ENCODE results near the gene BTNL9.

Gene BTNL9

DNA sequence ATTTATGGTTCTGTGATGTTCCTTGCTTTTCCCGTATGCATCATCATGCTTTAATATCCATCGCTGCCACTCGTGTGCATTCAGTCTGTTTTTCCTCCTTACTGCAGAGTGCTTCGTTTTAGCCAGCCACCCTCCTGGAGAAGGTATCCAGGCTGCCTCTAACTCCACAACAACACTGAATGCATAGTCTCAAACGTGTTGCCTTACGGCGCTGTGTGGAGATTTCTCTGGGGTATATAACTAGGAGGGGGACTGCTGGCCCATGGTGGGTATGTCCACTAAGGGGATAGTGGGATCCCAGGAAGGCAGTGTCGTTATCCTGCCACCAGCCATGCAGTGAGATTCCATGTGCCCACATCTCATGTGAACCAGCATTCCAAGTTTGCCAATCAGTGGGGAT, 16.4 kb downstream of the BTNL9 start:
- Histone ChIP-seq H3K27ac (no peak overlapping the region), H3K4me3 (no peak overlapping the region)
- DNase-seq (ENCODE audit: low spot score) = no peak
- TF ChIP-seq, protein P1, sequence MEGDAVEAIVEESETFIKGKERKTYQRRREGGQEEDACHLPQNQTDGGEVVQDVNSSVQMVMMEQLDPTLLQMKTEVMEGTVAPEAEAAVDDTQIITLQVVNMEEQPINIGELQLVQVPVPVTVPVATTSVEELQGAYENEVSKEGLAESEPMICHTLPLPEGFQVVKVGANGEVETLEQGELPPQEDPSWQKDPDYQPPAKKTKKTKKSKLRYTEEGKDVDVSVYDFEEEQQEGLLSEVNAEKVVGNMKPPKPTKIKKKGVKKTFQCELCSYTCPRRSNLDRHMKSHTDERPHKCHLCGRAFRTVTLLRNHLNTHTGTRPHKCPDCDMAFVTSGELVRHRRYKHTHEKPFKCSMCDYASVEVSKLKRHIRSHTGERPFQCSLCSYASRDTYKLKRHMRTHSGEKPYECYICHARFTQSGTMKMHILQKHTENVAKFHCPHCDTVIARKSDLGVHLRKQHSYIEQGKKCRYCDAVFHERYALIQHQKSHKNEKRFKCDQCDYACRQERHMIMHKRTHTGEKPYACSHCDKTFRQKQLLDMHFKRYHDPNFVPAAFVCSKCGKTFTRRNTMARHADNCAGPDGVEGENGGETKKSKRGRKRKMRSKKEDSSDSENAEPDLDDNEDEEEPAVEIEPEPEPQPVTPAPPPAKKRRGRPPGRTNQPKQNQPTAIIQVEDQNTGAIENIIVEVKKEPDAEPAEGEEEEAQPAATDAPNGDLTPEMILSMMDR (IDR thresholded peaks at IDR 0.05) = no peak

DNA sequence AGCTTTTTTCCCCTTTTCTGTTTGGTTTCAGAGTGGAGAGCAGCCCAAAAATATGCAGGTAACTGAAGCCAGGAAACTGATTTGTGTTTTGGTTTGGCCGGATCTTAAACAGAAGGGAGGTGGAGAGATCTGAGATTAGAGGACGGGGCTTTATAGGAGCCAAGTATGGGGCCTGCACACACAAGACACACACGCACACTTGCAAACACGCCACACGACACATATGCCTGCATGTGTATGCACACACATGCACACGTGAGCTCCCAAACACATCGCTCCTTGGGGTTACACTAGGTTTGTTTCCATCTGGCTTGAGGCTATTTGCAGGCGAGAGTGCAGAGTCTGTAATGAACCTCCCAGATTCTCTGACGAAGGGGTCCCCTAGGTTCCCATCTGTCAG, 18.3 kb downstream of the BTNL9 start:
- TF ChIP-seq, protein P1 (IDR thresholded peaks at IDR 0.05) = no peak
- H3K27ac ChIP-seq = no peak overlapping the region
- no peak for DNase-seq (ENCODE audit: low spot score)
- no peak overlapping the region for H3K4me3 ChIP-seq

DNA sequence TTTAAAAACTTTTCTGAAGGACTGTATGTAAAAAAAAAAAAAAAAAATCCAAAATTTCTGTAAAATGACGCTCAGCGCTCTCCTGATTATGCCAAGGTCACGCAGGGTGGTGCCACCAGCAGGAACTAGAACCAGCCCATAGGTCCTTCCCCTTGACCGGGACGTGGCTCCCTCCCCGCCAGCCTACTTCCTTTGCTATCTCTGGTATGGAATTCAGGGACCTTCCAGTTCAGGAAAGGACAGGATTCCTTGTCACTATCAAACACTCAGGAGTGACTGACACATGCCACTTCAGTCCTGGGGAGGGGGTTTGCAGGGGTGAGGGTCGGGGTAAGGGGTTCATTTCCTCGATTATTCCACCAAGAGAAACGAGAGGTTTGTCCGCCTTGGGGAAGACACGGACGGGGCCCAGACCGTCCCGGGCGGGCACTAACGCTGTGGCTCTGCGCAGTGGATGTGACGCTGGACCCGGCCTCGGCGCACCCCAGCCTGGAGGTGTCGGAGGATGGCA, 18.8 kb downstream of the BTNL9 start:
- H3K4me3 ChIP-seq = peak overlapping the region; percentile 36
- TF ChIP-seq, protein P1 (IDR thresholded peaks at IDR 0.05) = no peak
- no peak overlapping the region for H3K27ac ChIP-seq
- DNase-seq (ENCODE audit: low spot score) = peak; percentile 9

GRCh38 chr5:181059297-181060230, 19.5 kb downstream of the BTNL9 start:
- DNase-seq (ENCODE audit: low spot score) = no peak
- TF ChIP-seq, protein P1 (IDR thresholded peaks at IDR 0.05) = no peak
- H3K4me3 ChIP-seq = peak overlapping the region; percentile 36
- H3K27ac ChIP-seq = no peak overlapping the region

GRCh38 chr5:181060231-181060590, 20.1 kb downstream of the BTNL9 start:
- TF ChIP-seq, protein P1 (IDR thresholded peaks at IDR 0.05) = no peak
- DNase-seq (ENCODE audit: low spot score) = no peak
- no peak overlapping the region for H3K27ac ChIP-seq
- H3K4me3 ChIP-seq = no peak overlapping the region

- TF ChIP-seq, protein P1 (IDR thresholded peaks at IDR 0.05) = no peak
- DNase-seq (ENCODE audit: low spot score) = no peak
- Histone ChIP-seq H3K27ac (no peak overlapping the region), H3K4me3 (no peak overlapping the region)
Measured at GRCh38 chr5:181060924-181061323, 20.9 kb downstream of the BTNL9 start.

DNA sequence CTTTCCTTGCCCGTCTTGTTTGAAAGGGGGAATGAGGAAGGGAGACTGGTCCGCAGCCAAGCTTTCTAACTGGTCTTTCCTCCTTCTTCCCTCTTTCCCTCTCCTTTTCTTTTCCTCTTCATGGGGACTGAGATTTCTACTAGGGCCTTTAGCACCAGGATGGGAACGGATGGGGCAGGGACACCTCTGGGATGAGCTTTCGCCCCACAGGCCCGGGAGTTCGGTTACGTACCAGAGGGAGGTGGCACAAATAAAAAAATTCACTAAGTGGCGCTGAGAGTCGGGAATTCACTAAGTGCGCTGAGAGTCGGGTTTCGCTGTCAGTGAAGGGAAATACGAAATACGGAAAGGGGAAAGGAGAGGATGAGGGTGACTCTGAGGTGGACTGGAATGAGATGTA, 21.6 kb downstream of the BTNL9 start:
- TF ChIP-seq, protein P1 (IDR thresholded peaks at IDR 0.05) = no peak
- no peak overlapping the region for H3K4me3 ChIP-seq
- DNase-seq (ENCODE audit: low spot score) = no peak
- no peak overlapping the region for H3K27ac ChIP-seq

All from coronary artery (tissue), 2 donors.